LNCaP clone FGC (cell line): ENCODE data around the gene IL16.

Source experiments
- DNase-seq: peaks from one replicate; pipeline ENCODE4 v3.0.0-alpha.2; 2011; ENCODE audit warnings: low read depth
- H3K4me3 ChIP-seq: 2 replicates; pipeline ENCODE4 v1.5.1; 2011; ENCODE audit warnings: mild to moderate bottlenecking, low read depth, low read length, control low read depth
- TF ChIP-seq, protein P1 (sequence below): IDR thresholded peaks from 2 replicates; pipeline ENCODE4 v1.5.1; 2012; ENCODE audit warnings: mild to moderate bottlenecking; ENCODE audit not compliant: control insufficient read depth, insufficient read depth; ENCODE audit errors: extremely low read depth

IL16 gene

DNA sequence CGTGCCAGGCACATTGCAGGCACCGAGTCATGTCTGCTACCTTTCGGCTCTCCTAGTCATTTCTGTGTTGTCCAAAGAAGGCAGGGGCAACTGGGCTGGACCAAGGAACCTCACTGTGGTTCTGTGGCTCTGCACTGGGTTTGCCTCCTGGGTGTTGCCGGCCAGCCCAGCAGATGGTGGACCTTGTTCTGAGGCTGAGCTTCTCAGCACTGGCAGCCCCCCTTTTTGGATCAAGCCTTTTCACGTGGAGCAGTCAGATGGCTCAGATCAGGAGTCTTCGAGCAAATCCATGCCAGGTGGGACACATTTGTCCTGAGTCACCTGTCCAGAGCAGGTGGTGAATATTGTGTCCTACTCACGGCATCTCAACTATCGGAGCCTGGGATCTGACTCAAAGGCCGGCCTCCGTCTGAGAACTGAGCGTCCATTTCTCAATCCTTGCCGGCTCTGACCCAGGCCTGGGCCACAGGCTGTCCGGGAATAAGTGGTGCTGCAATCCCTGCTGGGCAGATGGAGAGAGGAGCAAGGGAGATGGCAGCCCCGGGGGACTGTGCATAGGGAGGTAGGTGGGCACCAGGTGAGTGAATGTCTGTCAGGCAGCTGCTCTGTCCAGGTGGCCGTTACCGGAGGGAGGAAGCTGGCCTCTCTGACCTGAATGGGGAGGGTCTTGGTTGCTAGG is at the start of gene IL16:
Gene IL16 (plus strand): TSS at position 304 of the 679 bp plus-strand sequence. CDS start 28,521 bp downstream, outside the sequence.
- H3K4me3 ChIP-seq = no peak within 1 kb of the TSS
- DNase-seq = no peak
- TF ChIP-seq, protein P1, sequence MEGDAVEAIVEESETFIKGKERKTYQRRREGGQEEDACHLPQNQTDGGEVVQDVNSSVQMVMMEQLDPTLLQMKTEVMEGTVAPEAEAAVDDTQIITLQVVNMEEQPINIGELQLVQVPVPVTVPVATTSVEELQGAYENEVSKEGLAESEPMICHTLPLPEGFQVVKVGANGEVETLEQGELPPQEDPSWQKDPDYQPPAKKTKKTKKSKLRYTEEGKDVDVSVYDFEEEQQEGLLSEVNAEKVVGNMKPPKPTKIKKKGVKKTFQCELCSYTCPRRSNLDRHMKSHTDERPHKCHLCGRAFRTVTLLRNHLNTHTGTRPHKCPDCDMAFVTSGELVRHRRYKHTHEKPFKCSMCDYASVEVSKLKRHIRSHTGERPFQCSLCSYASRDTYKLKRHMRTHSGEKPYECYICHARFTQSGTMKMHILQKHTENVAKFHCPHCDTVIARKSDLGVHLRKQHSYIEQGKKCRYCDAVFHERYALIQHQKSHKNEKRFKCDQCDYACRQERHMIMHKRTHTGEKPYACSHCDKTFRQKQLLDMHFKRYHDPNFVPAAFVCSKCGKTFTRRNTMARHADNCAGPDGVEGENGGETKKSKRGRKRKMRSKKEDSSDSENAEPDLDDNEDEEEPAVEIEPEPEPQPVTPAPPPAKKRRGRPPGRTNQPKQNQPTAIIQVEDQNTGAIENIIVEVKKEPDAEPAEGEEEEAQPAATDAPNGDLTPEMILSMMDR = no peak

DNA sequence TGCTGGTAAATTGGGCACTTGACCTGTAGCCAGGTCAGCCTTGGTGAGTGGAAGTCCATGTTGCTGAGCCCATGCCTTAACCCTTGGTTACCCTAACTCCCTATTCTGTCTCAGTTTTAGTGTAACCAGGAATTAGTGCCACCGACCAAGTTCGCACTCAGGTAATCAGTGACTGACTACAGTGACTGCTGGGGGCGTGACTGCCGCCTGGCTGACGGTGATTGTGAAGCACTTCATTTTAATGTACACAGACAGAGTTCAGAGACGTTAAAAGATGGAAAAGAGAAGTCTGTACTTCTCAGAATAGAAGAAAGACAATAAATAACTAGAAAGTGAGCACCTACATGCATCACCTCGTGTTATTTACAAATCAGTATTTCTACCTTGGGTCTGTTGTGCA is 45.3 kb upstream of the IL16 start:
- no peak overlapping the region for H3K4me3 ChIP-seq
- no peak for DNase-seq
- TF ChIP-seq, protein P1 = no peak; the same call in 1 of the 2 replicates

DNA sequence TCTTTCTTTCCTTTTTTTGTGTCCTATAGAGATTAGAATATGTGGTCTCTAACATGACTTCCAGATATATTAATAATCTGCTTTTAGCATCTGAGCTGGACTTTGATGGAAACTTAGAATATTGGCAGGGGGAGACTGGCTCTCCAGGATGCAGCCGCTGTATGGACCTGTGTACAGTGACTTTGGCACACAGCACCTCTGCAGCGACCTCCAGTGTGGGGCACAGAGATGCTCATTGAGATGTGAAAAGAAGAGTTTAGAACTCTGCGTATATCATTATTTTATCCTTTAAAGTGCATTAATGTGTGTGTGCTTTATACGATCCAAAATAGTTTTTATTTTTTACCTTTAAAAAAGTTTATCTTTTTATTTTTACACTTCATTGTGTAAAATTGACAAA is 44.3 kb upstream of the IL16 start:
- TF ChIP-seq, protein P1 = no peak
- DNase-seq = no peak
- H3K4me3 ChIP-seq = no peak overlapping the region

DNA sequence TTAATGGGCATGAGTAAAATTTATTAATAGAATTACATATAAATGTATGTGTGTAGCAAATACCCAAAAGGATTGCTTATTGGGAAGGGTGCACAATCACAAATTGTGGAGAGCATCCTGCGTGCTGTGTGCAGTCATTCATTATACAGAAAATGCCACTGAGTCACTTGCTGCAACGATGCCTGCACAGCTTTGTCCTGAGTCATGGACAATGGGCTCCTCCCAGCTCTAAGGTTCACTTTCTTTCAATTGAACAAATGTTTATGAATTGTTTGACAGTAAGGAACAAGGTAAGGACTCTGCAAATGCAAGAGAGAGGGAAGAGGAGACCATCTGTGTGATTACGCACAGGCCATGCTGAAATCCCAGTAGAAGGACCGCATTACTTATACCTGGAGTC is 43.9 kb upstream of the IL16 start:
- no peak for DNase-seq
- TF ChIP-seq, protein P1 = no peak
- H3K4me3 ChIP-seq = no peak overlapping the region

DNA sequence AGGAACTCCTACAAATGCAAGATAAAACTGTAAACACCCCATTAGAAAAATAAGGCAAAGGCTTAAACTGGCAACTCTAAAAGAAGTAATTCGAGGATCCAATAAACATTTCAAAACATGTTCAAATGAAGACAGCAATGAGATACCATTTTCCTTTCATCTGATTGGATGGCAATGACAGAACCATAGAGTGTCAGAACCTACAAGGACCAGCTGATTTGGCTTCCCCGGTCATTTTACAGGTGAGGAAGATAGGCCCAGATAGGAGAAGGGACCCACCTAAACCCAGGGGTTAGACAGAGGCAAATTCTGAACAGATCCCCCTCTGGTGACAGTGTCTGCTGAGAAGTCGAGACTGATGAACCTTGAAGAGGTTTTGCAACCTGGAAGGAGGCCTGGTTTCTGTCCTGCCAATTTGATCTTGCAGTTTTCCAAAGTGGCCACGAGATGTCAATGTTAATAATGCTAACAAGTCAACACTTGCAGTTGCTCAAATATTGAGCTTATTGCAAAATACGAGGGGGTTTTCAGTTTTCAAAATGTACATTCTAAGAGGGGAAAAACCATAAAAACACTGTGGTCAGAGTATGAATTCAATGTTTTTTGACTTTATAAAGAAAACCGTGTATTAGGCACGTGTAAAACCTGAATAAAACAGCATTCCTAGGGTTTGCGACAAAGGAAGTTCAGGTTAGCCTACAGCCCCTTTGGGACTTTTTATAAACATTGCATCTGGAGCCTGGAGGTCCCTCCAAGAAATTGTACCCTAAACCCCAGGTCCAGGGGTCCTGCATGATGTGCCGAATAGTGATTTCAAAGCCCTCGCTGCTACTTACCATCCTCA is 41.1 kb upstream of the IL16 start:
- peak; percentile 46 for DNase-seq
- TF ChIP-seq, protein P1 = peak; percentile 67
- no peak overlapping the region for H3K4me3 ChIP-seq

DNA sequence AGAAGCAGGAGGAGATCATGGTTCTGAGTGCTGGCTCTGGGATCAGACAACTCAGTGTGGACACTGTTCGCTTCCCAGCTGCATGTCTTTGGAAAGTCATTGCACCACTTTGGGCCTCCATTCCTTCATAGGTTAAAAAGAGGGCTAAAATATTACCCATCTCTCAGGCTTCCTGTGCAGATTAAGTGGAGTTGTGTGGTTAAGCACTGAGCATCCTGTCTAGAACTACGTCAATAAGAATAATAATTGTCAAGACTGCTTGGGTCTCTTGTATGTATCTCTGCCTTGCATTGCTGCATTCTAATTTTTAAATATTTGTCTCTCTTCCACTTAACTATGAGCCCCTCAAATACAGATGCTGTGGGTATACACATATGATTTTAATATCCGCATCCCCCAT is 40.4 kb upstream of the IL16 start:
- no peak overlapping the region for H3K4me3 ChIP-seq
- no peak for DNase-seq

More for the DNA sequence above, 40.4 kb upstream of the IL16 start:
- TF ChIP-seq, protein P1 = no peak
